PFSK-1 (cell line): ENCODE results near the gene EXOSC7.

Experiments used
- POLR2AphosphoS5 ChIP-seq: IDR thresholded peaks from 2 replicates; pipeline ENCODE4 v1.6.1; 2012; ENCODE audit warnings: low read depth, mild to moderate bottlenecking, control low read depth, low read length, moderate library complexity
- REST ChIP-seq, 2 experiments: IDR thresholded peaks; 2 replicates each; pipeline versions ENCODE4 v1.6.1 to v1.8.0; 2011 to 2012; ENCODE audit warnings: low read depth in 2 of 2, low read length in 2 of 2, control low read depth in 1 of 2, inconsistent platforms in 1 of 2, mild to moderate bottlenecking in 1 of 2, moderate library complexity in 1 of 2; ENCODE audit not compliant: insufficient read depth in 1 of 2

GRCh38 chr3:44989636-44990373 lies 13.8 kb downstream of the EXOSC7 start:
- TF ChIP-seq REST (IDR thresholded peaks at IDR 0.05; ENCODE audit: insufficient read depth in 1 of 2, low read depth in 2 of 2, low read length in 2 of 2) (no peak), POLR2AphosphoS5 (no peak)
